Measurements from ENCODE around the gene SLC25A47.
"Not testable (repeated sequence)": the region's sequence is repeated elsewhere in the genome, so short reads cannot be mapped to it uniquely, and the experiment has no call there.

SLC25A47 gene

DNA sequence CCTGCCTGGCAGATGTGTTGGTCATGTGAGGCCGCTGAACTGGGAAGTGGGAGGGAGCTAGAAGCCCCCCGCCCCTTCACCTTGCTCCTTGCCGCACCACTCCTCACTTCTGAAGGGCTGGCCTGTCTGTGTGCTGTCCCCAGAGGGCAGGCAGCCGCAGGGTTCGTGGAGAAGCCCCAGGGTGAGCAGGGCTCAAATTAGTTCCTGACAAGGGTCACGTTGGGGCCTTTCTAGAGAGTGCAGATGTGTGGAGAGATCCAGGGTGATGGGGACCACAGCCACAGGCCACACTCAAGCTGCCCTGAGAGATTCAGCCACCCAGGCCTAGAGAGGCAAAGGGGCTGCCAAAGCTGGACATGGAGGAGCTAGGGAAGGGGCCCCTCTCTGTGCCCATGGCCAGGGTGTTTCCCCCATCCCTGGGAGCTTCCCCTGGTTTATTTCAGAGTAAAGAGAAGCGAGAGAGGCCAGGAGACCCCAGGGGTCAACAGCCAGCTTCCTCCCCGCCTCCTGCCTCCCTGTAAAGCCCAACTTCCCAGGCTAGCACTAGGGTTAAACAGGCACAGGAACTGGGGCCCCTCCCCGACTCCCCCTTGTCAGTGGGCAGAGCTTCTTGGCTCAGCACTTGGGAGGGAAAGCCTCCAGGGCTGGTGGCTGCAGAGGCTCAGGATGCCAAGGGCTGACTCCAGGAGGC lies 33.1 kb upstream of the SLC25A47 start:
- no peak for DNase-seq (ENCODE audit: low spot score)

GRCh38 chr14:100290607-100291304 lies 32.4 kb upstream of the SLC25A47 start:
- no peak for DNase-seq (ENCODE audit: low spot score)

GRCh38 chr14:100291305-100292075 lies 31.6 kb upstream of the SLC25A47 start:
- no peak for DNase-seq (ENCODE audit: low spot score)

DNA sequence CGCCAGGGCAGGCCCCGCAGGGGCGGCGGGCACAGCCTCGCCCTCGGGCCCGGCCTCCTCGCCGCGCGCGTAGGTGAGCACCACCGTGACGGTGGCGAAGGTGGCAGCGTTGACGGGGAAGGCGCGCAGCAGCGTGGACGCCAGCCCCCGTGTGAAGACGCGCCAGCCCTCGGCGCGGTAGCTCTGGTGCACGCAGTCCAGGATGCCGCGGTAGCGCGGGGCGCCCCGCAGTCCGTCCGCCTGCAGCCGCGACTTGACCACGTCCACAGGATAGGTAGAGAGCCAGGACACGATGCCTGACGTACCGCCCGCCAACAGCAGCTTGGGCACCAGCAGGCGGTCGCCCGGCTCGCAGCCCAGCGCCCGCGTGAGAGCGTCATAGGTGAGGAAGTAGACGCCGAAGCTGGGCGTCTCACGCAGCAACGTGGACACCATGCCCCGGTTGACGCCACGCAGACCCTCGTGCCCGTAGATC lies 30.8 kb upstream of the SLC25A47 start:
- DNase-seq (ENCODE audit: low spot score) = no peak

DNA sequence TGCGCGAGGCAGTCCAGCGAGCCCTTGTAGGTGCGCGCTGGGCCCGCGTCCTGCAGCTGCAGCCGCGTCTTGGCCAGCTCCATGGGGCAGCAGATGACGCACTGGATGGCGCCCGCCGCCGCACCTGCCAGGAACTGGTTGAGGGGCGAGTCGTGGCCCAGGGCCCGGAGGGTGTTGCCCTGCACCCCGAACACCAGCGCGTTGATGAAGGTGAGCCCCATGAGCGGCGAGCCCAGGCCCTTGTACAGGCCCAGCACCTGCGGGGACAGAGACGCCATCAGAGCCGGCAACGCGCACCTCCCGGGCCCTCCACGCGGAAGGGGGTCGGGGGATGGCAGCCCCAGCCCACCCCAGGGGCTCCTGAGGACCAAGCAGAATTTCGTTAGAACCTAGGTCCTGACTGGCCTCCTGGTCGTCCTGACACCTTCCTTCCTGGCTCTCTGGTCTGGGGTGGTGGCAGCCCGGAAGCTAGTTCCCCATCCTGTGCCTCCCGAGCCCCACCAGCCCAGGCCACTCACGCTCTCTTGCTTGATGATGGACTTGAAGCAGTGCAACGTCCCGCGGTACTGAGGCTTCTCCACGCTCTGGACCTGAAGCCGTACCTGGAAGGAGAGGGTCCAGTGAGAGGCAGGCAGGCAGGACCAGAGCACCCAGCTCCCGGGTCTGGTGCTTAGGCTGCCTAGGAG lies 30.2 kb upstream of the SLC25A47 start:
- no peak for DNase-seq (ENCODE audit: low spot score)

DNA sequence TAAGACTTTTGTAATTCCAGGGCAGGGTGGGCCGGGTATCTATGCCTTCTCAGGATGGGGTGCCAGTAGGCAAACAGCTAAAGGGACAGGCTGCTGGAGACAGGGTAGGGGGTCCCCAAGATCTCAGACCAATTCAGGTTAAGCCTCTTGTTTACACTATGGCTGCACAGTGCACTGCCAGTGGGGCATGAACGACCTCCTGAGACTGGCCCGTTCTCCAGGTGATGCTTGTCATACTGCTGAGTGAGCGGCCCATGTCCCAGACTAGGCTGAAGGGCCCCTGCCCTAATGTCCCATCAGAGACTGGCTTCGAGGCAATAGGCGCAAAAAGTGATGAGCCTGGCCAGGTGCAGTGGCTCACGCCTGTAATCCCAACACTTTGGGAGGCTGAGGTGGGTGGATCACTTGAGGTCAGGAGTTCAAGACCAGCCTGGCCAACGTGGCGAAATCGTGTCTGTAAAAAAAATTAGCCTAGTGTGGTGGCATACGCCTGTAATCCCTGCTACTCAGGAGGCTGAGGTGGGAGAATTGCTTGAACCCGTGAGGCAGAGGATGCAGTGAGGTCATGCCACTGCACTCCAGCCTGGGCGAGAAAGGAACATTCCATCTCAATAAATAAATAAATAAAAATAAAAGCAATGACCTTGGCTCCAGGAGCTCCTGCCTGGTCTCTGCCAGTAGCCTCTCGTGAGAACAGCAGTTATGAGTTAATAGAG lies 29.5 kb upstream of the SLC25A47 start:
- no peak for DNase-seq (ENCODE audit: low spot score)

- no peak for DNase-seq (ENCODE audit: low spot score)
Measured at GRCh38 chr14:100294213-100294962, 28.8 kb upstream of the SLC25A47 start.

- DNase-seq (ENCODE audit: low spot score) = no peak
Measured at GRCh38 chr14:100294963-100295330, 28.2 kb upstream of the SLC25A47 start.

DNA sequence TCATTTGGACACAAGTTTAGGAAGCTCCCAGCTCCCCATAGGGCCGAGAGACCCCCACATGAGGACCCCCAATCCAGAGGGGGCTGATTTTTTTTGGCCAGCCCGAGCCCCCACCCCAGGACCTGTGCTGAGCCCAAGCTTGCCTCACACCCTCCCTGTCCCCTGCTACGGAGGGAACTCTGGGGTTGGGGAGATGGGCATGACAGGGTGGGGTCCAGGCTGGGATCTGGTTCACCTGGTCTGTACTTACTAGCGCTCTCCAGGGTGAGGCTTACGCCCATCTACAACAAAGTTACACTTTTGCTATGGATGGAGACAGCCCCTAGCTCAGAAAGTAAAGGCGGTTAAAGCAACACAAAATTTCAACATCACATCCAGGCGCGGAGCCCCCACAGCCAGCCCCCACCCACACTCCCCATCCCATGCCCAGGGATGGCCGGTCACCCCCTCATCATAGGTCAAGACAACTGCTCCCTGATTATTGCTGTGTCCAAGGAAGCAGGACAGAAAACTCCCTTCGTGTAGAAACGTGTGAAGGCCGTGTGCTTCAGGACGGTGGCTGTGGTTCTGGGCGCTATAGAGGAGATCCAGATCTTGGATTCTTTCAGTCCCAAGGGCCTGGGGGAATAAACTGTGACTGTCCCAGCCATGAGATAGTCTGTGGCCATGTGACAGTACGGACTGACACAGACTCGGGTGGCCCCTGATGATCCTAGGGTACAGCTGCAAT lies 27.6 kb upstream of the SLC25A47 start:
- DNase-seq (ENCODE audit: low spot score) = no peak

GRCh38 chr14:100296106-100296651 lies 27.0 kb upstream of the SLC25A47 start:
- no peak for DNase-seq (ENCODE audit: low spot score)

GRCh38 chr14:100296729-100297128 lies 26.4 kb upstream of the SLC25A47 start:
- DNase-seq (ENCODE audit: low spot score) = not testable (repeated sequence)

- no peak for DNase-seq (ENCODE audit: low spot score)
Measured at GRCh38 chr14:100297320-100298300, 25.5 kb upstream of the SLC25A47 start.

GRCh38 chr14:100298551-100299237 lies 24.4 kb upstream of the SLC25A47 start:
- DNase-seq (ENCODE audit: low spot score) = no peak

GRCh38 chr14:100299238-100299560 lies 23.9 kb upstream of the SLC25A47 start:
- DNase-seq (ENCODE audit: low spot score) = no peak

GRCh38 chr14:100302616-100303015 lies 20.5 kb upstream of the SLC25A47 start:
- no peak for DNase-seq (ENCODE audit: low spot score)

DNA sequence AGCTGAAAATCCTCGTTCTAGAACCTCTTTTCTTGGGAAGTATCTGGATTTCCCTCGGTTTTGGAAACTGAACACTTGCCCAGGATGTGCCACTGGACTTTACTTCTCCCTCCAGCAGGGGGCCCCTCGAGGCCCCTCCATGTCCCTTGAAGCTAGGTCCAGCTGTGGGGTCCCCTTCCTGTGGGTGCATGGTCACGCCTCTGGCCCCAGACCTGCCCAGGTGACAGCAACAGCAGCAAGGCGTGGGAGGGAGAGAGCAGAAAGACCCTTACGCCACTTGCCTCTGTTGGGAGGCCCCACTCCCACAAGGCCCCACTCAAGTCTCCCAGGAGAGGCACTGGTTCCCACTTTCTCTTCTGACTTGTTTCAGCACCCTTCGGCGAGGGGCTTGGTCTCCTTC lies 20.0 kb upstream of the SLC25A47 start:
- no peak for DNase-seq (ENCODE audit: low spot score)

- DNase-seq (ENCODE audit: low spot score) = no peak
Measured at GRCh38 chr14:100303925-100304324, 19.2 kb upstream of the SLC25A47 start.

GRCh38 chr14:100304825-100305323 lies 18.3 kb upstream of the SLC25A47 start:
- peak; percentile 48 for DNase-seq (ENCODE audit: low spot score)

Measured in RKO (cell line).